Type B pancreatic cell (in vitro differentiated cells): ENCODE data around the gene SETDB2. TPM values are rescaled to one million over a fixed set of nuclear protein-coding genes. Genes with fewer than 3 reads are reported as not detected.

Experiments used
- DNase-seq: peaks from one replicate; pipeline ENCODE4 v3.0.0; 2021; ENCODE audit warnings: mixed read lengths; ENCODE audit not compliant: unreplicated experiment; ENCODE audit errors: extremely low spot score
- H3K27ac Mint-ChIP-seq: 2 replicates; pipeline ENCODE4 v1.8.0; 2021; ENCODE audit warnings: mild to moderate bottlenecking, mixed read lengths
- H3K27me3 Mint-ChIP-seq: 2 replicates; pipeline ENCODE4 v1.8.0; 2021; ENCODE audit warnings: mixed read lengths
- H3K36me3 Mint-ChIP-seq: 2 replicates; pipeline ENCODE4 v1.8.0; 2021; ENCODE audit warnings: mixed read lengths
- H3K4me1 Mint-ChIP-seq: one replicate; pipeline ENCODE4 v1.8.0; 2021; ENCODE audit warnings: mixed read lengths; ENCODE audit not compliant: unreplicated experiment
- H3K4me3 Mint-ChIP-seq: 2 replicates; pipeline ENCODE4 v1.8.0; 2021; ENCODE audit warnings: mild to moderate bottlenecking, mixed read lengths
- H3K9me3 Mint-ChIP-seq: 2 replicates; pipeline ENCODE4 v1.8.0; 2021; ENCODE audit warnings: mixed read lengths
- CTCF ChIP-seq: fragments of 200-600 bp; sonication (generic); conservative IDR thresholded peaks from 2 replicates; pipeline ENCODE4 v1.5.0; 2021; ENCODE audit warnings: antibody characterized with exemption, mild to moderate bottlenecking
- total RNA-seq: library from RNA; stranded (reverse); gene quantifications from 2 replicates; pipeline ENCODE4 v1.2.1, GENCODE V29; 2021; ENCODE audit warnings: low replicate concordance

SETDB2 gene
- total RNA-seq, 1 donor from 2014 or later: 11.8 TPM

- peak overlapping the region; percentile 61 for H3K4me3 Mint-ChIP-seq
- no peak for TF ChIP-seq CTCF
- H3K27ac Mint-ChIP-seq: no peak overlapping the region
- H3K36me3 Mint-ChIP-seq: no peaks in the 10 kb centered on the region
- no peaks in the 10 kb centered on the region for H3K27me3 Mint-ChIP-seq
- no peaks in the 10 kb centered on the region for H3K9me3 Mint-ChIP-seq
- peaks cover 12% of the 10 kb centered on the region for H3K4me1 Mint-ChIP-seq
- no peak for DNase-seq
Measured at GRCh38 chr13:49441846-49442245, 2.2 kb upstream of the SETDB2 start.

GRCh38 chr13:49443357-49443703 lies 744 bp upstream of the SETDB2 start:
- DNase-seq: no peak
- Mint-ChIP-seq H3K4me3 (peak overlapping the region; percentile 100), H3K4me1 (peaks cover 18% of the 10 kb centered on the region), H3K27me3 (no peaks in the 10 kb centered on the region), H3K36me3 (no peaks in the 10 kb centered on the region), H3K9me3 (no peaks in the 10 kb centered on the region), H3K27ac (peak overlapping the region; percentile 99)
- TF ChIP-seq CTCF: no peak

- no peaks in the 10 kb centered on the region for H3K27me3 Mint-ChIP-seq
- no peaks in the 10 kb centered on the region for H3K9me3 Mint-ChIP-seq
- peak overlapping the region; percentile 100 for H3K4me3 Mint-ChIP-seq
- TF ChIP-seq CTCF: no peak
- H3K36me3 Mint-ChIP-seq: no peaks in the 10 kb centered on the region
- H3K4me1 Mint-ChIP-seq: peaks cover 18% of the 10 kb centered on the region
- DNase-seq: no peak
- peak overlapping the region; percentile 99 for H3K27ac Mint-ChIP-seq
Measured at GRCh38 chr13:49444524-49445395, 686 bp downstream of the SETDB2 start.

- TF ChIP-seq CTCF: no peak
- no peak for DNase-seq
- peaks cover 18% of the 10 kb centered on the region for H3K4me1 Mint-ChIP-seq
- peak overlapping the region; percentile 79 for H3K4me3 Mint-ChIP-seq
- peak overlapping the region; percentile 44 for H3K27ac Mint-ChIP-seq
- no peaks in the 10 kb centered on the region for H3K36me3 Mint-ChIP-seq
- H3K9me3 Mint-ChIP-seq: no peaks in the 10 kb centered on the region
- no peaks in the 10 kb centered on the region for H3K27me3 Mint-ChIP-seq
Measured at GRCh38 chr13:49446473-49446872, 2.4 kb downstream of the SETDB2 start.

DNA sequence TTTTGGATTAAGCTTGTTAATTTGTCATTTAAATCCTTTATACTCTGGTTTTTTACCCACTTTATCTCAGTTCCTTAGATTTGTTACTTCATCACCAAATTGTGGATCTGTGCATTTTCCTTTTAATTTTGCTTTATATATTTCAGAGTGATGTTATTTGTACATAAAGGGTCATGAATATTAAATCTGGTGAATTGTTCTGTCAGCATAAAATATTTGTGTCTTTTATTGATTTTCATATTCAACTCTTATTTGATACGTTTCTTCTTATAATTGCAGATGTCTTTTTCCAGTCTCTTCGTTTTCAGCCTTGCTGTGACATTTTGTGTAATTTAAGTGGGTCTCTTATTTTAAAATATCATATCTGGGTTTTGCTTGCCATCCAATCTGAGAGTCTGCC lies 4.7 kb downstream of the SETDB2 start:
- no peaks in the 10 kb centered on the region for H3K27me3 Mint-ChIP-seq
- no peak for TF ChIP-seq CTCF
- H3K4me1 Mint-ChIP-seq: peaks cover 18% of the 10 kb centered on the region
- no peak for DNase-seq
- H3K27ac Mint-ChIP-seq: no peak overlapping the region
- no peaks in the 10 kb centered on the region for H3K9me3 Mint-ChIP-seq
- H3K4me3 Mint-ChIP-seq: no peak overlapping the region
- H3K36me3 Mint-ChIP-seq: peaks cover 6% of the 10 kb centered on the region
